Measurements from ENCODE around the gene MTFP1.
A peak's percentile ranks its signal among the peaks of the same experiment; 100 is the strongest.

DNA sequence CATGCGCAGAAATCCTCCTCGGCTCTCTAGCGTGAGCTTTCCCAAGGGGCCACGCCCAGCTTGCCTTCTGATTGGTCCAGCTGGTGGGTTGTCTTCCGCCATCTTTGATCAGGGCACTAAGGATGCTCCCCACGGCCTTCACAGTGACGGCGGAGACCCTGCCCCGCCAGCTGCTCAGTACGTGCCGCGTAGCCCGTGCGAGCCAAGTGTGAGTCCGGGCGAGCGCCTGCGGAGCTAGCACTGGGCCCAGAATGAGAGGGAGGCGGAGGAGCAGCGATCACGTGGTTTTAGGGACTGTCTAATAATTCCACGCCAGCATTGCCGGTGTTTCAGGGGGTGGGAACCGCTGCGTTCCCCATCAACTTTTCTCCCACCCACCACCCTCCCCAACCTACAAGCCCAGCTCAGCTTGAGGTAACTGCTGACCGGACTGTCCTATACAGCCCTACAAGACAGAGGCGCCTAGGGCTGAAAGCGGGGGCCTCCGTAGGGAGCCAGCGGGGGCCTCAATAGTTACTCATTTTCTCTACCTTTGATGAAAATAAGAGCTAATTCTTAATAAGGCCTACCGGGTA is 1.5 kb upstream of the MTFP1 start:
- TF ChIP-seq POLR2AphosphoS5 (IDR thresholded peaks at IDR 0.05; ENCODE audit: low read depth, low read length) (peak; percentile 57; the same call in 1 of the 2 replicates), POLR2A (IDR thresholded peaks at IDR 0.05; ENCODE audit: low read depth, low read length) (peak; percentile 46; the same call in 1 of the 2 replicates), TAF1 (IDR thresholded peaks at IDR 0.05; ENCODE audit: low read depth, low read length) (peak; percentile 77), POU2F2 (IDR thresholded peaks at IDR 0.05; ENCODE audit: low read depth, low read length) (0 out of 2 replicates have a peak, but pooled peaks have one; percentile 8), SPI1 (IDR thresholded peaks at IDR 0.05; ENCODE audit: low read depth, low read length) (0 out of 2 replicates have a peak, but pooled peaks have one; percentile 15), PAX5 (IDR thresholded peaks at IDR 0.05; ENCODE audit: insufficient read depth, low read length, severe bottlenecking) (peak; percentile 29)
